ENCODE measurements around the gene FUOM. TPM values are rescaled to one million over a fixed set of nuclear protein-coding genes. Genes with fewer than 3 reads are reported as not detected.
A peak's percentile ranks its signal among the peaks of the same experiment; 100 is the strongest.

FUOM gene
- total RNA-seq, 1 experiment from 2014 or later, result 33.3 TPM

DNA sequence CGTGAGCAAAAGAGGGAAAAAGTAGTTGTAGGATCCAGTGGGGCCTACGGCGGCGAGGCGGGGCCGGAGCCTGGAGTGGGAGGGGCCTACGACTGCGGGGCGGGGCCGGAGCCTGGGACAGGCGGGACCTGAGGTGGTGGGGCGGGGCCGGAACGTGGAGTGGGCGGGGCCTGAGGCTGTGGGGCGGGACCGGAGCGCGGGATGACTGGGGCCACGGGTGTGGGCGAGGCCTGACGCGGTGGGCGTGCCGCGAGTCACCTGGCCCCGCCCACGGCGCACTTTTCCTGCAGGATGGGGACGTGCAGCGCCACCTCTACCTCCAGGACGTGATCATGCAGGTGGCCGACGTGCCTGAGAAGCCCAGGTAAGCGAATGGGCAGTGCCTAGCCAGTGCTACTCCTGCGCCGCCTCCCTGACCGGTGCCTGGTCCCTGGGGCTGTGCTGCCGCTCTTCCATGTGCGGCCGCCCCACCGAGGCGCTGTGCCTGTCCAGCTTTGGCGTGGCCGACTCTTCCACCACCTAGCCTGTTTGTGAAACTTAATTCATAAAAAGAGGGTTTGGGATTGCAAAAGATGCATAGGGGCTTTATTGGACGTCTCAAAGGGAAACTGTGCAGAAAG is 48.6 kb downstream of the FUOM start:
- Histone ChIP-seq H3K9me3 (ENCODE audit: low read length) (no peaks in the 10 kb centered on the region), H3K4me1 (ENCODE audit: insufficient read depth, low read length) (peaks cover 17% of the 10 kb centered on the region), H3K79me2 (ENCODE audit: low read length) (peaks cover 57% of the 10 kb centered on the region), H2AFZ (ENCODE audit: low read length) (peak overlapping the region; percentile 69; the same call in 1 of the 2 replicates), H3K36me3 (ENCODE audit: low read depth, low read length) (peaks cover 4% of the 10 kb centered on the region; the same call in 1 of the 2 replicates), H3K4me2 (ENCODE audit: low read length) (peak overlapping the region; percentile 98), H3K9me2 (replicated peaks; ENCODE audit: low read length) (no peaks in the 10 kb centered on the region), H3K27ac (ENCODE audit: low read length) (peak overlapping the region; percentile 85), H3K9ac (ENCODE audit: low read length) (peak overlapping the region; percentile 98), H3K4me3 (ENCODE audit: low read length) (peak overlapping the region; percentile 98), H3K27me3 (ENCODE audit: low read length) (no peaks in the 10 kb centered on the region), H3F3A (ENCODE audit: low read length, unreplicated experiment) (no peaks in the 10 kb centered on the region), H4K20me1 (ENCODE audit: low read length) (peaks cover 10% of the 10 kb centered on the region; the same call in 1 of the 2 replicates)
- DNase-seq, result peak; percentile 88
- no TSS peak for BruUV-seq (replicated peaks)
- POLR2A ChIA-PET (ENCODE audit: unreplicated experiment), result interaction anchor here (0.6 kb wide), 1 partner anchor 324 kb away, joined by 3 read pairs; no protein-coding TSS in a partner anchor
- ATAC-seq, result peak; percentile 79
- TF ChIP-seq EZH2phosphoT487 (IDR thresholded peaks at IDR 0.05; ENCODE audit: borderline replicate concordance, low read length), result no peak
- TF ChIP-seq, protein P1, sequence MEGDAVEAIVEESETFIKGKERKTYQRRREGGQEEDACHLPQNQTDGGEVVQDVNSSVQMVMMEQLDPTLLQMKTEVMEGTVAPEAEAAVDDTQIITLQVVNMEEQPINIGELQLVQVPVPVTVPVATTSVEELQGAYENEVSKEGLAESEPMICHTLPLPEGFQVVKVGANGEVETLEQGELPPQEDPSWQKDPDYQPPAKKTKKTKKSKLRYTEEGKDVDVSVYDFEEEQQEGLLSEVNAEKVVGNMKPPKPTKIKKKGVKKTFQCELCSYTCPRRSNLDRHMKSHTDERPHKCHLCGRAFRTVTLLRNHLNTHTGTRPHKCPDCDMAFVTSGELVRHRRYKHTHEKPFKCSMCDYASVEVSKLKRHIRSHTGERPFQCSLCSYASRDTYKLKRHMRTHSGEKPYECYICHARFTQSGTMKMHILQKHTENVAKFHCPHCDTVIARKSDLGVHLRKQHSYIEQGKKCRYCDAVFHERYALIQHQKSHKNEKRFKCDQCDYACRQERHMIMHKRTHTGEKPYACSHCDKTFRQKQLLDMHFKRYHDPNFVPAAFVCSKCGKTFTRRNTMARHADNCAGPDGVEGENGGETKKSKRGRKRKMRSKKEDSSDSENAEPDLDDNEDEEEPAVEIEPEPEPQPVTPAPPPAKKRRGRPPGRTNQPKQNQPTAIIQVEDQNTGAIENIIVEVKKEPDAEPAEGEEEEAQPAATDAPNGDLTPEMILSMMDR (conservative IDR thresholded peaks at IDR 0.05; ENCODE audit: low read depth, low read length), result 0 out of 2 replicates have a peak, but pooled peaks have one; percentile 21
- CTCF ChIA-PET, result no interaction called here
- intact Hi-C loops (cut with micrococcal nuclease), result loop anchor here (5.0 kb wide), 1 partner anchor 52 kb away; no protein-coding TSS in a partner anchor

GRCh38 chr10:133308421-133309099 is 49.3 kb downstream of the FUOM start, which contains the start of the genes TUBGCP2 and ZNF511:
Gene TUBGCP2, minus strand, starts transcription at chr10:133308872. Its CDS starts 5,931 bp downstream, at chr10:133302941.
Gene ZNF511, plus strand, starts transcription at chr10:133308914. Its CDS starts 30 bp downstream, at chr10:133308944.
- H3K9me2 ChIP-seq (replicated peaks; ENCODE audit: low read length), result no peaks in the 10 kb centered on the region
- peaks cover 4% of the 10 kb centered on the region; the same call in 1 of the 2 replicates for H3K36me3 ChIP-seq (ENCODE audit: low read depth, low read length)
- peak; percentile 72 for DNase-seq
- no peak for TF ChIP-seq EZH2 (IDR thresholded peaks at IDR 0.05; ENCODE audit: low read length, unreplicated experiment)
- TF ChIP-seq, protein P1 (conservative IDR thresholded peaks at IDR 0.05; ENCODE audit: low read depth, low read length), result no peak
- no peak for TF ChIP-seq EZH2phosphoT487 (IDR thresholded peaks at IDR 0.05; ENCODE audit: borderline replicate concordance, low read length)
- peak within 1 kb of the TSS; percentile 98 for H3K4me3 ChIP-seq (ENCODE audit: low read length)
- peaks cover 17% of the 10 kb centered on the region; the same call in 1 of the 2 replicates for H4K20me1 ChIP-seq (ENCODE audit: low read length)
- H3F3A ChIP-seq (ENCODE audit: low read length, unreplicated experiment), result no peaks in the 10 kb centered on the region
- H3K9ac ChIP-seq (ENCODE audit: low read length), result peak within 1 kb of the TSS; percentile 98
- intact Hi-C loops (cut with micrococcal nuclease), result loop anchor here (5.0 kb wide), 1 partner anchor 51 kb away; no protein-coding TSS in a partner anchor
- BruUV-seq (replicated peaks), result no TSS peak
- H3K79me2 ChIP-seq (ENCODE audit: low read length), result peaks cover 64% of the 10 kb centered on the region
- H3K4me1 ChIP-seq (ENCODE audit: insufficient read depth, low read length), result peaks cover 17% of the 10 kb centered on the region
- H2AFZ ChIP-seq (ENCODE audit: low read length), result peak within 1 kb of the TSS; percentile 69; the same call in 1 of the 2 replicates
- ChIA-PET CTCF (interaction anchor here (0.6 kb wide), 1 partner anchor 15 kb away, joined by 3 read pairs; no protein-coding TSS in a partner anchor), POLR2A (ENCODE audit: unreplicated experiment) (no interaction called here)
- no peaks in the 10 kb centered on the region for H3K9me3 ChIP-seq (ENCODE audit: low read length)
- peak; percentile 63 for ATAC-seq
- H3K27me3 ChIP-seq (ENCODE audit: low read length), result no peaks in the 10 kb centered on the region
- peak within 1 kb of the TSS; percentile 98 for H3K4me2 ChIP-seq (ENCODE audit: low read length)
- peak within 1 kb of the TSS; percentile 85 for H3K27ac ChIP-seq (ENCODE audit: low read length)
